Fibroblast of skin of left biceps (primary cell): Measurements from ENCODE around the gene CUL3.

Source experiments
- DNase-seq, 2 experiments: peaks; one replicate each; pipeline ENCODE4 v3.0.0-alpha.2; 2013; ENCODE audit warnings: low read depth in 2 of 2

Gene CUL3

GRCh38 chr2:224472137-224472536 lies 113.0 kb downstream of the CUL3 start:
- DNase-seq: no peak

- no peak for DNase-seq
Measured at GRCh38 chr2:224469374-224469964, 115.7 kb downstream of the CUL3 start.

DNA sequence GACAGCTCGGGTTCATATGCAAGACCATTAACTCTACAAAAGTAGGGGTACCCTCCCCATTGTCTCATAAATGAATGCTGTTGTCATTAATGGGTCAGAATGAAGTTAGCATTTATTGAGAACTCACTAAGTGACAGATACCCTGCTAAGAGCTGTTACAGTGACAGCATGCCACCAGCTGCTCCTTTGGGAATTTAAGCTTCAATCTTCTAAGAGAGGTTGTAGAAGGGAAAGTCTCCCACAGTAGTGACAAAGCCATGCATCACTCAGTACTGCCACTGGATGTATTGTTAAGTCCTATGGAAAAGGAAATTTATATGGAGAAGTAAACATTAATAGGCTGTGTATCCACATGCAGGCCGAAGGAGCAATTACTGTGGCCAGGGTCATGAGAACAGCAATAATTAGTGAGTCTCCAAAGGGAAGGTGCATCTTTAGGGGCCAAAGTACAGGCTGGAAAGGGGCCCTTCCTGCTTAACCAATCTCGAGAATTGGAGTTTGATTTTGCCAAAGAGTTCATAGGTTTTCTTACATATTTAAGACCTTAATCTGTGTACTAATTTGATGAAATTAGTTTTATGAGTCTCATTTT lies 118.8 kb downstream of the CUL3 start:
- no peak for DNase-seq

- no peak for DNase-seq
Measured at GRCh38 chr2:224461391-224461790, 123.8 kb downstream of the CUL3 start.

- DNase-seq: no peak
Measured at GRCh38 chr2:224457408-224458096, 127.6 kb downstream of the CUL3 start.

GRCh38 chr2:224453892-224454291 lies 131.3 kb downstream of the CUL3 start:
- DNase-seq: no peak

DNA sequence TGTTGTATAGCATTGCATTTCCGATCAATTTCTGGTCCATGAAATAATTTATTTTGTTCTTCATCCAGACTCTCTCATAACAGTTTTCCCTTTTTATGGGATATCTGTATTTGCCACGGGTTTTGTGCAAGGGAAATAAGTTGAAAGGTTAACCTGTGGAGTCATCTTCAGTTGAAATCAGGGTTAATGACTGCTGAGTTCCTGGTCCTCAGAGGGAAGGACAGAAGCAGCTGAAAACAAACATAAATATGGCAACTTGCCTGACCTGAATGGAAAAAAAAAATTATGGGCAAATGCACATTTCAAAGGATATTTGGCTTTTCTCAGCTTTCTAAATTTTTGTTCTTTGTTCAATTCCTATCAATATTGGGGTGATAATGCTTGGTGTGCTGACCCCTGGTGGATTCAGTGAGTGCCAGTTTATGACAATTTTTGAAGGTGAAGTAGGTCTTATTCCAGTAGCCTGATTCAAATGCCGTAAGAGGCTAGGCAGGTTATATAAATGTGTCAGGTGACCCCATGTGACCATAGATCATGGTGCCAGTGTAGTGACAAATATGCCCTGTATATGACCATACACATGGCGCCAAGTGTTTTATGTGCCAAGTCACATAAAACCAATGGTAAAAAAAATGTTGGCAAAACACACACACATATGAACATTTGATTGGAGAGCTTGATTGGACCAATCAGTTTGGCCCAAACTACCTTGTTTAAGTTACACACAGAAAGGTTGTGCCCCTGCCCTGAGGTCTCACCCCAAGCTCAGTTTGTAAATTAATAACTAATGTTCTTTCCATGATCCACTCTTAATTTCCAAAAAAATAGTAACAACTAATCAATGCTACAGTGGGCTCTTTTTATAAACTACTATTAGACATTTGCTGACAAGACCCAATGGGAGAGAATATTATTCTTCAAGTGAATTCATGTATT lies 135.7 kb downstream of the CUL3 start:
- DNase-seq: no peak

- DNase-seq: no peak
Measured at GRCh38 chr2:224448236-224448635, 136.9 kb downstream of the CUL3 start.

GRCh38 chr2:224444783-224445182 lies 140.4 kb downstream of the CUL3 start:
- no peak for DNase-seq

DNA sequence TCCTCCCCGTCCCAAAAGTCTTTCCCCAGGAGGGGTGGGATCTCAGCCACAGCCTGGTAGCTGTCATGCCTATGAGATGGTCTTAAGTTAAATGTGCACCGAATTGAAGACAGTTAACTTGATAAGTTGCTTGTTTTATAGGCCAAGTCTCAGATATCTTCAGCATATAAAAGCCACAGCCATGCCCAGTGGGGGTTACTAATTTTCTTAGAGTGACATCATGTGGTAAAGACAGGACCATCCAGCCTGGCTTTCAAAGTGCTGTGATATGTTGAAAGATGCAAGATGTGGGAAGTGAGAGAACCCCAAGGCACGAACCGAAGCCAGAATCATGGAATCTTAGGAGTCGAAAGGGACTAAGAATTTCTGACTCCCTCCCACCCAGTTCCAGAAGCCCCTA lies 141.1 kb downstream of the CUL3 start:
- DNase-seq: peak; percentile 12 to 16

- no peak for DNase-seq
Measured at GRCh38 chr2:224442071-224442967, 142.8 kb downstream of the CUL3 start.

DNA sequence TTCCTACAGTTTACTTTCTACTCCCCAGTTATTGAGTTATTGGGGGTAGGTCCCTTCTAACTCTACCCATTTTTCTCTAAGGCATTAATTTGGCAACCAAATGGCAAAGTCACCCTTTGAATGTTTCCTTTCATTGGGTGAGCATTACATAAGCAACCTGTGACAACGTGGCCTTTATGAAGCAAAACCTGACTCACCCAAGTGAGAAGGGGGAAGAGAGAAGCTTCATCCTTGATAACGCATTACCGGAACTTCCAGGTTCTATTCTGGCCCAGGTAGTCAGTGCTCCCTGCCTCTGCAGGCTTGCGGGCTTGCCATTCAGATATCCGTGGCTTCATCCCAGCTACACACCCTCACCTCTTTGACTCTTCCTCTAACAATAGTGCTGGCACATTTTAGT lies 144.2 kb downstream of the CUL3 start:
- no peak for DNase-seq

DNA sequence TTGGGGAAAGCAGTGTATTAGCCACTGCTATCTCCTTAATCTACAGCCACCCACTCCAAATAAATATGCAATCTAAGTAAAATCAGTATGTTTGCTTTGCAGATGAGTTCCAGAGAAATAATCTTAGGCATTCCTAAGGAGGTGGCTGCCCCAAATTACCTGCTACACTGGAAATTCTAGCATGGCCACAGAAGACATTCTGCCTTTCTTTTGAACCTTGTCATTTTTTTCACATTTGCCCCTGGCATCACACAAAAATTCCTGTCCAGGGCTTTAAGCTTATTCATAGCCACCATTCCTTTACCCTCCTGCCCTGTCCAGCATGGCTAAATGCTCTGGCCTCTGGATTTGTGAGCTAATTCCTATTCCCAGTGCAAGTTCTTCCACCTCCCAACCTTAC lies 146.4 kb downstream of the CUL3 start:
- no peak for DNase-seq

- no peak for DNase-seq
Measured at GRCh38 chr2:224436634-224437033, 148.5 kb downstream of the CUL3 start.

DNA sequence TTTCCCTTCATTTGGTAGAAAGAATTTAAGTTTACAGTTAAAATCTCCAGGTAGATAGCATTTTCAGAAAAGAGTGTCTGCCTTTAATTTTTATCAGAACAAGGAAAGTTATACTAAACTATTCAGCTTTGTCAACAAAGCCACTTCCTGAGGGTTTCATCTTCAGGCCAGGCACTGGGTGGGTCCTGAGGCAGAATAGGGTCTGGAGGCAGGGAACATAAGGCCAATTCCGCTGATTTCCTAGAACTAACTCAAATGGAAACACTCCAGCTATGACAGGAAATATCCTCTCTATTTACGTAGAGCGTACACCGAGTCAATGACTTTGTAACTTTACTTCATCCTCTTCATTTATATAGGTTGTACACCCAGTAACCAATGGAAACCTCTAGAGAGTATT lies 150.5 kb downstream of the CUL3 start:
- no peak for DNase-seq

GRCh38 chr2:224433442-224433841 lies 151.7 kb downstream of the CUL3 start:
- DNase-seq: no peak

- no peak for DNase-seq
Measured at GRCh38 chr2:224432003-224432579, 153.1 kb downstream of the CUL3 start.

GRCh38 chr2:224429441-224429810 lies 155.7 kb downstream of the CUL3 start:
- DNase-seq: no peak

- no peak for DNase-seq
Measured at GRCh38 chr2:224428787-224429440, 156.2 kb downstream of the CUL3 start.

- no peak for DNase-seq
Measured at GRCh38 chr2:224427471-224427870, 157.7 kb downstream of the CUL3 start.
